K562 (cell line): ENCODE data around the gene LTBP4. TPM values are rescaled to one million over a fixed set of nuclear protein-coding genes. Genes with fewer than 3 reads are reported as not detected.

Experiments
- DDX20 ChIP-seq: fragments of 450-650 bp; IDR thresholded peaks from 2 replicates; pipeline ENCODE4 v1.6.1; 2016; ENCODE audit warnings: missing genetic modification characterization, low read depth, mild to moderate bottlenecking, missing compliant biosample characterization, moderate library complexity
- EZH2 ChIP-seq: IDR thresholded peaks from 2 replicates; pipeline ENCODE4 v1.6.1; 2012; ENCODE audit warnings: low read depth, mild to moderate bottlenecking, inconsistent platforms, low read length, borderline replicate concordance
- FUS ChIP-seq: fragments of 200-400 bp; formaldehyde crosslinking; optimal IDR thresholded peaks from 2 replicates; pipeline ENCODE3; 2017; ENCODE audit warnings: low read depth, low read length
- KDM4B ChIP-seq, 2 experiments: fragments of 450-650 bp in 1 of 2; sonication (generic) in 1 of 2; IDR thresholded peaks; 2 replicates each; pipeline ENCODE4 v1.6.1; 2016 to 2017; ENCODE audit warnings: borderline replicate concordance in 2 of 2, antibody characterized with exemption in 1 of 2, low read depth in 1 of 2, mild to moderate bottlenecking in 1 of 2
- PBX2 ChIP-seq, 2 experiments: IDR thresholded peaks in 1 of 2; conservative IDR thresholded peaks in 1 of 2; 2 replicates each; pipeline ENCODE4 v1.6.1; 2016; ENCODE audit warnings: low read depth in 2 of 2, mild to moderate bottlenecking in 1 of 2, missing compliant biosample characterization in 1 of 2, missing genetic modification characterization in 1 of 2, moderate library complexity in 1 of 2
- PHF21A ChIP-seq: fragments of 450-650 bp; IDR thresholded peaks from 2 replicates; pipeline ENCODE4 v1.6.1; 2017; ENCODE audit warnings: low read depth, borderline replicate concordance
- PURB ChIP-seq: sonication (generic); formaldehyde crosslinking; IDR thresholded peaks from 2 replicates; pipeline ENCODE4 v1.9.0; 2021; ENCODE audit warnings: low read depth, mild to moderate bottlenecking, missing genetic modification reagents
- RBM22 ChIP-seq: fragments of 200-400 bp; formaldehyde crosslinking; IDR thresholded peaks from 2 replicates; pipeline ENCODE4 v1.6.1; 2018; ENCODE audit warnings: low read length, low read depth; ENCODE audit not compliant: poor library complexity, severe bottlenecking
- ZBTB40 ChIP-seq, 2 experiments: fragments of 450-650 bp in 1 of 2; sonication (generic) in 1 of 2; formaldehyde crosslinking in 1 of 2; IDR thresholded peaks; 2 replicates each; pipeline versions ENCODE4 v1.7.1 to v1.9.0; 2016 to 2022; ENCODE audit warnings: inconsistent platforms in 1 of 2, mild to moderate bottlenecking in 1 of 2, missing genetic modification reagents in 1 of 2
- ZNF124 ChIP-seq: sonication (generic); formaldehyde crosslinking; IDR thresholded peaks from 2 replicates; pipeline ENCODE4 v1.8.1; 2022; ENCODE audit warnings: missing genetic modification reagents
- ZNF398 ChIP-seq: fragments of 250-450 bp; sonication (Bioruptor Pico); IDR thresholded peaks from 2 replicates; pipeline ENCODE4 v1.8.0; 2021; ENCODE audit warnings: moderate library complexity, mild to moderate bottlenecking, inconsistent platforms
- polyA plus RNA-seq, 8 experiments: library from polyadenylated mRNA; depleted of rRNA in 4 of 8; stranded (reverse) in 5 of 8; unstranded in 3 of 8; fragments of >200 nt; fragmentation: Nextera tagmentation in 2 of 8; fragmentation: Illumina TruSeq in 1 of 8; extraction: Ambion mirVana in 2 of 8; extraction: Trizol in 1 of 8; gene quantifications; 2 replicates each; pipeline versions ENCODE4 v1.2.1 to v1.2.3, GENCODE V29; 2011 to 2014; ENCODE audit warnings: inconsistent platforms in 1 of 8, missing spikeins in 1 of 8
- total RNA-seq, 7 experiments: library from RNA; depleted of rRNA in 6 of 7; stranded (reverse); fragments of >200 nt in 6 of 7; fragmentation: Illumina TruSeq in 2 of 7; extraction: Trizol in 2 of 7; gene quantifications; 2 replicates each; pipeline versions ENCODE4 v1.2.1 to v1.2.3, GENCODE V29; 2011 to 2021; ENCODE audit warnings: low replicate concordance in 1 of 7

Gene LTBP4
- total and polyA plus RNA-seq, 9 of the 15 experiments (the other 6 are each of a cell fraction or from before 2014, with no cell fraction given), result 0.35 to 160 (median 31.6) TPM

GRCh38 chr19:40609561-40610395 lies 8.6 kb downstream of the LTBP4 start (continued):
- TF ChIP-seq PBX2 (CRISPR knock-in tag; IDR thresholded peaks at IDR 0.05; ENCODE audit: low read depth) (no peak), PBX2 (tag; conservative IDR thresholded peaks at IDR 0.05; ENCODE audit: low read depth) (no peak), ZNF398 (CRISPR knock-in tag) (no peak), ZBTB40 (IDR thresholded peaks at IDR 0.05) (no peak), ZBTB40 (CRISPR knock-in tag; IDR thresholded peaks at IDR 0.05) (no peak), PHF21A (no peak), ZNF124 (CRISPR knock-in tag) (no peak), RBM22 (no peak), FUS (peak; percentile 72), KDM4B (IDR thresholded peaks at IDR 0.05; ENCODE audit: borderline replicate concordance in 2 of 2, low read depth in 1 of 2) (no peak), PURB (CRISPR knock-in tag) (no peak), DDX20 (tag) (no peak), EZH2 (no peak)
